Medulla oblongata (tissue), 1 donor: Measurements from ENCODE around the gene PLEKHA3.
"Not testable (repeated sequence)": the region's sequence is repeated elsewhere in the genome, so short reads cannot be mapped to it uniquely, and the experiment has no call there.

Experiments used
- DNase-seq: peaks from one replicate; pipeline ENCODE4 v3.0.0-alpha.2; 2015; ENCODE audit errors: extremely low spot score

Gene PLEKHA3

GRCh38 chr2:178523596-178524134, 43.4 kb downstream of the PLEKHA3 start:
- DNase-seq, result no peak

GRCh38 chr2:178525010-178525409, 44.8 kb downstream of the PLEKHA3 start:
- DNase-seq, result not testable (repeated sequence)

- DNase-seq, result not testable (repeated sequence)
Observed at GRCh38 chr2:178525460-178525859, 45.2 kb downstream of the PLEKHA3 start.

- no peak for DNase-seq
Observed at GRCh38 chr2:178526256-178526655, 46.0 kb downstream of the PLEKHA3 start.

GRCh38 chr2:178527592-178527991, 47.3 kb downstream of the PLEKHA3 start:
- no peak for DNase-seq

- DNase-seq, result no peak
Observed at GRCh38 chr2:178528647-178529046, 48.4 kb downstream of the PLEKHA3 start.

- DNase-seq, result no peak
Observed at GRCh38 chr2:178529194-178529593, 48.9 kb downstream of the PLEKHA3 start.

- no peak for DNase-seq
Observed at GRCh38 chr2:178530131-178530530, 49.9 kb downstream of the PLEKHA3 start.

- DNase-seq, result no peak
Observed at GRCh38 chr2:178530625-178531142, 50.4 kb downstream of the PLEKHA3 start.

GRCh38 chr2:178531168-178531567, 50.9 kb downstream of the PLEKHA3 start:
- no peak for DNase-seq

GRCh38 chr2:178536037-178536436, 55.8 kb downstream of the PLEKHA3 start:
- DNase-seq, result no peak

- DNase-seq, result no peak
Observed at GRCh38 chr2:178542161-178542560, 61.9 kb downstream of the PLEKHA3 start.

- DNase-seq, result no peak
Observed at GRCh38 chr2:178542569-178542968, 62.3 kb downstream of the PLEKHA3 start.

- DNase-seq, result no peak
Observed at GRCh38 chr2:178550352-178550751, 70.1 kb downstream of the PLEKHA3 start.

GRCh38 chr2:178553047-178553446, 72.8 kb downstream of the PLEKHA3 start:
- DNase-seq, result no peak
